ENCODE data around the gene CABP4.

CABP4 gene

GRCh38 chr11:67413266-67413849 is 41.8 kb upstream of the CABP4 start:
- DNase-seq (ENCODE audit: insufficient read length, low spot score) (no peak), FAIRE-seq (no peak)
- no peak for TF ChIP-seq POLR2A (IDR thresholded peaks at IDR 0.05; ENCODE audit: low read depth, low read length)

GRCh38 chr11:67415501-67416304 is 39.5 kb upstream of the CABP4 start, which contains the start of gene CARNS1:
Gene CARNS1 (plus strand): TSS chr11:67415678. CDS start chr11:67416200, 522 bp downstream.
- DNase-seq (ENCODE audit: insufficient read length, low spot score) (no peak), FAIRE-seq (no peak)
- no peak for TF ChIP-seq POLR2A (IDR thresholded peaks at IDR 0.05; ENCODE audit: low read depth, low read length)

DNA sequence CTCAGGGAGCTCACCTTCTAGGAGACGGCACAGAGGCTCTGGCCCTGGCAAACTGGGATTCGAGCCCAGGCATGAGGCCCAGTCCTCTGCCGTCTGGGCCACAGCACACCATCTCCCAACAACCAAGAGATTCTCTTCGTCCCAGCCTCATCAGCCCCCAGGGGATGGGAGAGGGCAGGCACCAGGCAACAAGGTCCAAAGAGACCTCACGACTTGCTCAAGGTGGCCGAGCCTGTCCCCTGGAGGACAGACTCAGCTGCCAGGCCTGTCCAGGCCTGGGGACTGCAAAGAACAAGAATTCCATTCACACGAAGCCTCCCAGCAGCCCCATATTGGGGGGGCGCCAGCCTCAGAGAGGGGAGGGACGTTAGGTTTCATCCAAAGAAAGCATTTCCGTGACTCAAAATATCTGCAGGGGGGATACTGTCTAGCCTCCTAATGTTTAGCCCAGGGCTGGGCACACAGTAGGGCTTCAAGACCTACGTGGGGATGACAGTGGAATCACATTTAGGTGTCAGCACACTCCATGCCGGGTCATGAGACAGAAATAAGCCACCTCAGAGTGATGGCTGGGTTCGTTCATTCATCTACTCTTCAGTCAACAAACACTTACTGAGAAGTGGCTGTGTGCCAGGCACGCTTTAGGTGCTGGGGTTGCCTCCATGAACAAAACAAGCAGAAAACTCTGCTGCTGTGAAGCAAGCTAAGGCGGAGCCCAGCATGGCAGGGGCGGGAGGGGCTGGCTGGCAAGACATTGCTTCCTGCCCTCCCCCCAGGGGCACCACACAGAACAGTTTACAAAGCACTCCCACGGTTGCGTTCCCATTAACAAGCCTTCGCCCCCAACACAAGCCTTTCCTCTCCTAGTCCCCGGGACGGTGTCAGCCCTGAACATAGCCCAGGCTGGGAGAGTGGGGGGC is 38.5 kb upstream of the CABP4 start:
- no peak for DNase-seq (ENCODE audit: insufficient read length, low spot score)
- no peak for TF ChIP-seq POLR2A (IDR thresholded peaks at IDR 0.05; ENCODE audit: low read depth, low read length)
- FAIRE-seq: no peak

DNA sequence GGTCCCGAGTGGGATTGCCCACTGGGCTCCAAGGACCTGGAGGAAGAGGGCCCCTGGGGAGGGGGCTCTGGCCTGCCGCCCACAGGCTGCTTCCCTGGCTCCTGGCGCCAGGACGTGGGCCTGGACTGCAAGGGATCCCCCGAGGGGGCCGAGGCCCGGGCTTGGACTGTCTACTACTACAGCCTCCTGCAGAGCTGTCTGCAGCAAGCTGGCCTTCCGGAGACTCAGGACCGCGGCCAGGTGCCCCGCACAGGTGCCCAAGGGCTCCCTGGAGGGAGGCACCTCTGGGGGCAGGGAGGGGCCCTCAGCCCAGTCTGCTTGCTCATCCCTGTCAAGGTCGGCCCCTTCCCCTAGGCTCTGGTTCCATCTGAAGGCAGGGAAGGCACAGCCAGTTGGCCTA is 37.7 kb upstream of the CABP4 start:
- no peak for DNase-seq (ENCODE audit: insufficient read length, low spot score)
- no peak for TF ChIP-seq POLR2A (IDR thresholded peaks at IDR 0.05; ENCODE audit: low read depth, low read length)
- no peak for FAIRE-seq

DNA sequence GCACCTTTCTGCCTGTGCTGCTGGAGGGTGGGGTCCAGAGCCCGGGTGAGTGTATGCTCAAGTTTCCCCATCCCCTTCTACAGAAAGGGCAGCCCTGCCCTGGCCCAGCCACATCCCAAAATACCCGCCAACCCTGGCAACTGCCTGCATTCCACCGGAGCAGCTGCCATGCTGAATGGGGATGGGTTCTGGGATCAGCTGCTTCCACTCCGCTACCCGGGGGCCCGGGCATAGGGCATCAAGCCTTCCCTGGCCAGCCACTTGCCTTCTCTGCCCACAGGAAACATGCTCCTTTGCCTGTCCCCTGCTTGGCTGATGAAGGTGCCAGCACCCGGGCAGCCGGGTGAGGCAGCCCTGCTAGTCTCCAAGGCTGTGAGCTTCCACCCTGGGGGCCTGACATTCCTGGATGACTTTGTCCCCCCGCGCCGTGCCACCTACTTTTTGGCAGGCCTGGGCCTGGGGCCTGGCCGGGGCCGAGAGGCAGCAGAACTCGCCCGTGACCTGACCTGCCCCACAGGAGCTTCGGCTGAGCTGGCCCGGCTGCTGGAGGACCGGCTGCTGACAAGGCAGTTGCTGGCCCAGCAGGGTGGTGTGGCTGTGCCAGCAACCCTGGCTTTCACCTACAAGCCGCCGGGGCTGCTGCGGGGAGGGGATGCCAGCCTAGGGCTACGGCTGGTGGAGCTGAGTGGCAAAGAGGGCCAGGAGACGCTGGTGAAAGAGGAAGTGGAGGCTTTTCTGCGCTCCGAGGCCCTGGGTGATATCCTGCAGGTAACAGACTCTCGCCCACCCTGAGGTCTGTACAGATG is 36.5 kb upstream of the CABP4 start:
- TF ChIP-seq POLR2A (IDR thresholded peaks at IDR 0.05; ENCODE audit: low read depth, low read length): no peak
- no peak for FAIRE-seq
- DNase-seq (ENCODE audit: insufficient read length, low spot score): no peak

DNA sequence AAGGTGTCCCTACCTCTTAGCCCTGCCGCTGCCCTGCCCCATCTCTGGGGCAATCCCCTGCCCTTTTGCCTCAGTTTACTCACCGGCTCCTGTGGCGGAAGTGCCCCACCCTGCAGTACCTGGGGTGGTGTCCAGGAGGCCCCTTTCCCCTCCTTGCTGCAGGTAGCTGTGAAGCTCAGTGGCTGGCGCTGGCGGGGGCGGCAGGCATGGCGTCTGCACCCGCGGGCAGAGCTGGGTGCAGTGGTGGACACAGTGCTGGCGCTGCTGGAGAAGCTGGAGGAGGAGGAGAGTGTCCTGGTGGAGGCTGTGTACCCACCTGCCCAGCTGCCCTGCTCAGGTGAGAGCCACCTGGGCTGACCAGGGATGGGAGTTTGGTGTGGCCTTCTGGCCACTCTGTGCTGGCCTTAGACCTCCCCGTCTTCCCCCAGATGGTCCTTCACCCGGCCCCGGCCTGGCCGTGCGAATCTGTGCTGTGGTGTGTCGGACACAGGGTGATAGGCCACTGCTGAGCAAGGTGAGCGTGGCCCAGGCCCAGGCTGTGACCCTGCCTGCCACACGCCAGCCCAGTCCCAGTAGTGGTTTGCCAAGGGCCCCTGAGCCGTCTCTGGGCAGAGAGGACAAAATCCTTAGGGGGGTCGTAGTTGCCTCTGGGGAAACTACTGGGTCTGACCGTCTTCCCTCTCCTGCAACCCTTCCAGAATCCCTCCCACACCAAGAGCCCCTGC is 35.7 kb upstream of the CABP4 start:
- no peak for TF ChIP-seq POLR2A (IDR thresholded peaks at IDR 0.05; ENCODE audit: low read depth, low read length)

DNA sequence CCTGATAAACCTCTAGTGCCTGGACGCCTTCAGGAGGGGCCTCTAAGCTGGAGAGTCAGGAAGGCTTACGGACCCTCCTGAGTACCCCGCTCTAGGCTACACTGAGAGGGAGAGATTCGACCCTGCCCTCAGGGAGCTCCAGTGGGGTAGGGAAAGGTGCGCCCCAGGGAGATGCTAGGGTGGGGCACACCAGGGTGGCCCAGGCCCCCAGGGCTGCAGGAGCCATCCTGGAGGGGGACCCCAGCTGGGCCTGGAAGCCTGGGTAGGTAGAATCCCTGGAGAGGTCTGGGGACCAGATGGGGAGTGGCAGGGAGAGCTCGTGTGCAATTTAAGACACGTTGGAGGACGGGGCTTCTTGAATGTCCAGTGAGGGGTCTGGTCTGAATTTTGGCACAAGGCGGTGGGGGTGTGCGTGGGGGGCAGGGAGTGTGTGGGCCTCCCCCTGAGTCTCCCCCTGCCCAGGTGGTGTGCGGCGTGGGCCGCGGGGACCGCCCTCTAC is 35.0 kb upstream of the CABP4 start:
- FAIRE-seq (no peak), DNase-seq (ENCODE audit: insufficient read length, low spot score) (no peak)
- TF ChIP-seq POLR2A (IDR thresholded peaks at IDR 0.05; ENCODE audit: low read depth, low read length): no peak

More for the DNA sequence above, 35.7 kb upstream of the CABP4 start:
- DNase-seq (ENCODE audit: insufficient read length, low spot score): no peak
- no peak for FAIRE-seq

DNA sequence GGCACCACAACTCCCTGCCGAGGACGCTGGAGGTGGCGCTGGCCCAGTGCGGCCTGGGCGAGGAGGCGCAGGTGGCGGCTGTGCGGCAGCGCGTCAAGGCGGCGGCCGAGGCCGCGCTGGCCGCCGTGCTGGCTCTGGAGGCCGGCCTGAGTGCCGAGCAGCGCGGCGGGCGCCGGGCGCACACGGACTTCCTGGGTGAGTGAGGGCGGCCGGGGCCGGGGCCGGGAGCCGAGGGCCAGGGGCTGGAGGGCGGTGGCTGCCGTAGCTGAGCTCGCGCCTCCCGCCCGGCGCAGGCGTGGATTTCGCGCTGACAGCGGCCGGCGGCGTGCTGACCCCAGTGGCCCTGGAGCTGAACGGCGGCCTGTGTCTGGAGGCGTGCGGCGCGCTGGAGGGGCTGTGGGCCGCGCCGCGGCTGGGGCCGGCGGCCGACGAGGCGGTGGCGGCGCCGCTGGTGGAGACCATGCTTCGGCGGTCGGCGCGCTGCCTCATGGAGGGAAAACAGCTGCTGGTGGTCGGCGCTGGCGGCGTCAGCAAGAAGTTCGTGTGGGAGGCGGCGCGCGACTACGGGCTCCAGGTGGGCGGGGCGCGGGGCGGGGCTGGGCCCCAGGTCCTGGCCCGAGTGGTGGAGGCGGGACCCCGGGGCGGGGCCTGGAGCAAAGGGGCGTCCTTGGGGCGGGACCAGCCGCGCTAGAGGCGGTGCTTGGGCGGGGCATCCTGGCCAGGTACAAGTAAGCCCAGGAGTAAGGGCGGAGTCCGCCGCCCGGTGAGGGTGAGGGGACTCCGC is 34.3 kb upstream of the CABP4 start:
- DNase-seq (ENCODE audit: insufficient read length, low spot score) (peak; percentile 78), FAIRE-seq (no peak)

DNA sequence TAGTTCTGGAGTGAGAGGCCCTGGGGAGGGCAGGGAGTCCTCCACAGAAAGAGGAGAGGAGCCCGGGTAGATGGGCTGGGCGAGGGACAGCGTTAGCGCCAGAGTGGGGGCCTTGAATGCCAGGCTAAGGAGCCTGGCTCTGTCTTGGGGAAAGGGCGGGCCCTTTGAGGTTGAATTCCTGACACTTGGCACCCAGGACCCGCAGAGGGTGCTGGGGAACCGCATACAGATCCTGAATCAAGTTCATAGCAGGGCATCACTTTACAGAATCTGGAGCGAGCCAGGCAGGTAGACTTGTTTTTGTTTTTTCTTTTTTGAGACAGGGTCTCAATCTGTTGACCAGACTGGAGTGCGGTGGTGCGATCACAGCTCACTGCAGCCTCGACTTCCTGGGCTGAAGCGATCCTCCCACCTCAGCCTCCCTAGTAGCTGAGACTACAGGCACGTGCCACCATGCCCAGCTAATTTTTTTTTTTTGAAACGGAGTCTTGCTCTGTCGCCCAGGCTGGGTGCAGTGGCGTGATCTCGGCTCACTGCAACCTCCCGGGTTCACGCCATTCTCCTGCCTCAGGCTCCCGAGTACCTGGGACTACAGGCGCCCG is 33.6 kb upstream of the CABP4 start:
- FAIRE-seq: no peak
- DNase-seq (ENCODE audit: insufficient read length, low spot score): no peak
- TF ChIP-seq POLR2A (IDR thresholded peaks at IDR 0.05; ENCODE audit: low read depth, low read length): no peak

More for the DNA sequence above, 34.3 kb upstream of the CABP4 start:
- peak; percentile 67; the same call in 1 of the 2 replicates for TF ChIP-seq POLR2A (IDR thresholded peaks at IDR 0.05; ENCODE audit: low read depth, low read length)

- no peak for DNase-seq (ENCODE audit: insufficient read length, low spot score)
- no peak for FAIRE-seq
- TF ChIP-seq POLR2A (IDR thresholded peaks at IDR 0.05; ENCODE audit: low read depth, low read length): no peak
These were observed 32.3 kb upstream of the CABP4 start for GRCh38 chr11:67422891-67423290.

DNA sequence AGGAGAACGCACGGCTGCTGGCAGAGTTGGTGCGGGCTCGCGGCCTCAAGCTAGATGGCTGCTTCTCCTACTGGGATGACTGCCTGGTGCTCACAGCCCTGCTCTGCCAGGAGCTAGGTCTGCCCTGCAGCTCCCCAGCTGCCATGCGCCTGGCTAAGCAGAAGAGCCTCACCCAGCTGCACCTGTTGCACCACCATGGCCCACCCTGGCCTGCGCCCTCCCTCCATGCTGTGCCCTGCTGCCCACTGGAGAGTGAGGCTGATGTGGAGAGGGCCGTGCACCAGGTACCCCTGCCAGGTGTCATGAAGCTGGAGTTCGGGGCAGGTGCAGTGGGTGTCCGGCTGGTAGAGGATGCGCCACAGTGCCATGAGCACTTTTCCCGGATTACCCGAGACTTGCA is 31.7 kb upstream of the CABP4 start:
- no peak for FAIRE-seq
- DNase-seq (ENCODE audit: insufficient read length, low spot score): no peak
- no peak for TF ChIP-seq POLR2A (IDR thresholded peaks at IDR 0.05; ENCODE audit: low read depth, low read length)

Measured in H54 (cell line).